MM.1S (cell line): ENCODE results near the gene BCAS3.

Experiments used
- CTCF ChIP-seq: fragments of 300-600 bp; sonication (generic); IDR thresholded peaks from 2 replicates; pipeline ENCODE4 v1.5.1; 2016; ENCODE audit warnings: antibody characterized with exemption, low read length, mixed read lengths
- EZH2 ChIP-seq: fragments of 300-600 bp; sonication (generic); optimal IDR thresholded peaks from 2 replicates; pipeline ENCODE3; 2017; ENCODE audit warnings: low read depth, mild to moderate bottlenecking, antibody characterized with exemption, low read length, mixed read lengths
- EZH2phosphoT487 ChIP-seq: fragments of 300-600 bp; sonication (generic); IDR thresholded peaks from 2 replicates; pipeline ENCODE4 v1.6.1; 2018; ENCODE audit warnings: antibody characterized with exemption, low read length

GRCh38 chr17:61331886-61332285 is 654.2 kb downstream of the BCAS3 start:
- TF ChIP-seq CTCF = no peak
- TF ChIP-seq EZH2phosphoT487 = no peak
- TF ChIP-seq EZH2 = no peak
